Upper lobe of left lung (tissue), 6 donors: ENCODE data around the gene GALC. TPM values are rescaled to one million over a fixed set of nuclear protein-coding genes. Genes with fewer than 3 reads are reported as not detected.

Source experiments
- ATAC-seq, 2 donors: fragments of 200-7000 bp; cut with Tn5 transposase; one replicate each; pipeline ENCODE4 v1.9.1; 2022; ENCODE audit warnings: mild to moderate bottlenecking in 2 of 2, moderate library complexity in 2 of 2; ENCODE audit not compliant: low FRiP score in 2 of 2
- DNase-seq, 2 donors: peaks; one replicate each; pipeline ENCODE4 v3.0.0-alpha.2; 2019 to 2020
- H3K27ac ChIP-seq, 4 donors: fragments of 200-600 bp; sonication (generic); one replicate each; pipeline ENCODE4 v1.5.1; 2016 to 2019
- H3K27me3 ChIP-seq, 4 donors: fragments of 200-600 bp; sonication (generic); one replicate each; pipeline ENCODE4 v1.5.1; 2017 to 2019
- H3K36me3 ChIP-seq, 4 donors: fragments of 200-600 bp; sonication (generic); one replicate each; pipeline ENCODE4 v1.5.1; 2016 to 2019
- H3K4me1 ChIP-seq, 4 donors: fragments of 200-600 bp; sonication (generic); one replicate each; pipeline ENCODE4 v1.5.1; 2018 to 2019
- H3K4me3 ChIP-seq, 4 donors: fragments of 200-600 bp; sonication (generic); one replicate each; pipeline ENCODE4 v1.5.1; 2017 to 2019; ENCODE audit warnings: mild to moderate bottlenecking in 2 of 4, moderate library complexity in 1 of 4
- H3K9me3 ChIP-seq, 4 donors: fragments of 200-600 bp; sonication (generic); one replicate each; pipeline ENCODE4 v1.5.1; 2018 to 2019
- EP300 ChIP-seq, 4 donors: sonication (generic); formaldehyde crosslinking; IDR thresholded peaks; one replicate each; pipeline ENCODE4 v1.5.1; 2017; ENCODE audit warnings: antibody characterized with exemption in 4 of 4, control low read depth in 2 of 4
- POLR2A ChIP-seq, 4 donors: fragments of 450-650 bp; IDR thresholded peaks; one replicate each; pipeline ENCODE4 v1.5.1; 2016 to 2017; ENCODE audit warnings: antibody characterized with exemption in 4 of 4, mild to moderate bottlenecking in 2 of 4
- POLR2AphosphoS5 ChIP-seq, 2 donors: sonication (generic); formaldehyde crosslinking; IDR thresholded peaks; one replicate each; pipeline ENCODE4 v1.5.1; 2017; ENCODE audit warnings: antibody characterized with exemption in 2 of 2
- WGBS, 2 donors: methylation state at CpG; one replicate each; pipeline ENCODE4 v1.1.5; 2017 to 2018; 5-methylcytosine and 5-hydroxymethylcytosine counted together
- total RNA-seq, 6 donors: library from RNA; depleted of rRNA in 4 of 6; stranded (reverse); fragments of >200 nt in 4 of 6; gene quantifications; one replicate each; pipeline versions ENCODE4 v1.1.0 to v1.2.1, GENCODE V29; 2016 to 2021
- TF ChIP-seq, protein P1 (sequence below), 6 experiments: fragments of 450-650 bp in 4 of 6; fragments of 200-600 bp in 2 of 6; sonication (generic) in 2 of 6; IDR thresholded peaks; one replicate each; pipeline ENCODE4 v1.5.1; 2016 to 2019; ENCODE audit warnings: antibody characterized with exemption in 6 of 6
- donor health status: DM: no; HTN: no; CAD: no; lungs with moderate emphysema.
- donor health status: DM: no; HTN: yes; CAD: no; lungs with severe emphysema.

The GALC gene
- 10 to 100 TPM; 24.2 to 64.3 (median 49.0) TPM for total RNA-seq

DNA sequence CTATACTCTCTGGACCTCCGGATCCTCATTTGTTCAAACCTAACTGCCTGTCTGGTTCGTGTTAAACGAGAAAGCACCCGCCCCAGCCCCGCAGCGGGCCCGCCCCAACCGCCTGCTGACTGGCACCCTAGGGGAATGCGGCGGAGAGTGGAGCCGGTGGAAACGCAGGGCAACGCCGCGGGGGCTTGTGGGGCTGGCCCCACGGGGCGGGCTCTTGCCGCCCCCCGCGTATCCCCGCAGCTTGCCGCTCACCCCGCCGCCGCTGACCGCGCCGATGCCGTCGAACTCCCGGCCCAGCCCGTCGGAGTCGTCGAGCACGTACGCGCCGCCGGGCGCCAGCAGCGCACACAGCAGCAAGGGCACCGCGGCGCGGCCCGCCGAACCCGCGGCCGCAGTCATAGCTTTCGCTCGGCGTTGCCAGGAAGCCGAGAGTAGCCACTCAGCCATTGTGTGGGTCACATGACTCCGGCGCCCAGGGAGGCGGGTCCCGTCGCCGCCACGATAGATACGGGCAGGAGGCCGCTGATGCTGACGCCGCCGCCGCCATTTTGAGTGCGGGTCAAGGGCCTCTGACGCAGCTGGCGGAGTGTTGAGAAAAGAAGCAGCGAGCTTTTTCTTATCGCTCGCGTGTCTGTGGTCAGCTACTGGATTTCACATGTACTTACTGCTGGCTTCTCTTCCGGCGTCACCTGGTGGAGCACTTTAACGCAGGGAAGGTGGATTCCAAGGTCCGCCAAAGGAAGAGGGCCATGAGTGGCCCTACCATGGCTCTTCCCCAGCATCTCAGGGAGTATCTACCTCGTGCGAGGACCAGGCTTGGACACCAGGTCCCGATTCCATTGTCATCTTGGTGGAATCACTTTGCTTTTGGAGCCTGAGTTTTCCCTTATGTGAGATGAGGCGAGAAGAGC lies at the start of gene GALC:
TSS of gene GALC (minus strand) at position 465 of the 911 bp plus-strand sequence. CDS start at position 447, 18 bp downstream.
- Histone ChIP-seq H3K9me3 (no peaks in the 10 kb centered on the region), H3K4me3 (peak within 1 kb of the TSS; percentile 48 to 85 (median 69)), H3K27me3 (no peaks in the 10 kb centered on the region), H3K27ac (peak within 1 kb of the TSS; percentile 96 to 98 (median 98)), H3K4me1 (peaks cover 16 to 37% (median 24%) of the 10 kb centered on the region in 4 donors), H3K36me3 (no peaks in the 10 kb centered on the region)
- peak; percentile 98 to 99 for DNase-seq
- WGBS, 2 donors, result 3 to 11% methylated on average over 17 to 65 of the region's 83 CpGs
- TF ChIP-seq POLR2A (IDR thresholded peaks at IDR 0.05) (peak in 3 of 4 donors; percentile 80 to 89 (median 84)), EP300 (IDR thresholded peaks at IDR 0.05) (peak in 2 of 4 donors; percentile 20 to 57), POLR2AphosphoS5 (IDR thresholded peaks at IDR 0.05) (peak; percentile 79 to 85)
- TF ChIP-seq, protein P1, sequence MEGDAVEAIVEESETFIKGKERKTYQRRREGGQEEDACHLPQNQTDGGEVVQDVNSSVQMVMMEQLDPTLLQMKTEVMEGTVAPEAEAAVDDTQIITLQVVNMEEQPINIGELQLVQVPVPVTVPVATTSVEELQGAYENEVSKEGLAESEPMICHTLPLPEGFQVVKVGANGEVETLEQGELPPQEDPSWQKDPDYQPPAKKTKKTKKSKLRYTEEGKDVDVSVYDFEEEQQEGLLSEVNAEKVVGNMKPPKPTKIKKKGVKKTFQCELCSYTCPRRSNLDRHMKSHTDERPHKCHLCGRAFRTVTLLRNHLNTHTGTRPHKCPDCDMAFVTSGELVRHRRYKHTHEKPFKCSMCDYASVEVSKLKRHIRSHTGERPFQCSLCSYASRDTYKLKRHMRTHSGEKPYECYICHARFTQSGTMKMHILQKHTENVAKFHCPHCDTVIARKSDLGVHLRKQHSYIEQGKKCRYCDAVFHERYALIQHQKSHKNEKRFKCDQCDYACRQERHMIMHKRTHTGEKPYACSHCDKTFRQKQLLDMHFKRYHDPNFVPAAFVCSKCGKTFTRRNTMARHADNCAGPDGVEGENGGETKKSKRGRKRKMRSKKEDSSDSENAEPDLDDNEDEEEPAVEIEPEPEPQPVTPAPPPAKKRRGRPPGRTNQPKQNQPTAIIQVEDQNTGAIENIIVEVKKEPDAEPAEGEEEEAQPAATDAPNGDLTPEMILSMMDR (IDR thresholded peaks at IDR 0.05), result peak in 2 of 6 experiments; percentile 20 to 43
- ATAC-seq, result peak; percentile 92 to 96

DNA sequence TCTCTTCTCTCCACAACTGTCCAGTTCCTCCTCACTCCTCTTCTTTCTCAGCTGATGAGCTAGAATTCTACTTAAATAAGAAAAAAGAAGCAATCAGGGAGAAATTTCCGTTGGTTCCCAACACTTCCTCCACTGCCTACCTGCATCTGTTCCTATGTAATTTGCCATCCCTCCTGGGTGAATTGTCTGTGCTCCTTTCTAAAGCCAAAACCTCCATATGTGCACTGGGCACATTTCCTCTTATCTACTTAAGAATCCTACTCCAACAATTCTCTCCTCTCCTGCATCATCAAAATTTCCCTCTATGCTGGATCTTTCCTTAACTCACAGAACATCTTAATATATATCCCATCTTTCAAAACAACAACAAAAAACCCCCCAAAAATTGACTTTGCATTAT lies 47.2 kb upstream of the GALC start:
- Histone ChIP-seq H3K9me3 (no peaks in the 10 kb centered on the region), H3K36me3 (no peaks in the 10 kb centered on the region), H3K4me3 (peak overlapping the region in 1 of 4 donors; percentile 6), H3K4me1 (peaks cover 0 to 3% (median 0%) of the 10 kb centered on the region in 4 donors), H3K27me3 (no peaks in the 10 kb centered on the region), H3K27ac (no peak overlapping the region)
- WGBS, 2 donors, result 59 to 74% methylated on average over 1 of the region's 1 CpG
- DNase-seq (no peak), ATAC-seq (no peak)
- TF ChIP-seq POLR2AphosphoS5 (IDR thresholded peaks at IDR 0.05) (no peak), POLR2A (IDR thresholded peaks at IDR 0.05) (no peak), EP300 (IDR thresholded peaks at IDR 0.05) (no peak)
- TF ChIP-seq, protein P1 (IDR thresholded peaks at IDR 0.05), result no peak

DNA sequence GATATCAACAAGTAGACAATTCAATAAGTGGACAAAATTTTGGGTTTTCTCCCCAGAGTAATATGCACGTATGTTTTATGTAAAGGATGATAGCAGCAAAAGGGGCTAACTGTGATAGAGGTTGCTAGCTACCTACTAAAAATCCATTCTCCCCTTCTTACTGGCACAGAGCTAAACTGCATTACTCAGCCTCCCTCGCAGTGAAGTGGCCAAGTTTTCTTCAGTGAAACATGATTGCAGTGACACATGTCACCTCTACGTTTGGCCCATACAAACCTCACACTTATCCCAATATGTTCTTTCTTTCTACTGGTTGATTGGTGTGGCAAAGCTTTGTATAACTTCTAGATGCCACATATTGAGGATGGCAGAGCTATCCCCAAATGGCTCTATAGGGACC lies 46.2 kb upstream of the GALC start:
- no peak for DNase-seq
- Histone ChIP-seq H3K27ac (no peak overlapping the region), H3K27me3 (no peaks in the 10 kb centered on the region), H3K9me3 (no peaks in the 10 kb centered on the region), H3K4me1 (no peaks in the 10 kb centered on the region), H3K4me3 (no peak overlapping the region), H3K36me3 (no peaks in the 10 kb centered on the region)
- ATAC-seq, result no peak
- WGBS, 2 donors, result 54 to 78% methylated on average over 3 of the region's 3 CpGs
- TF ChIP-seq, protein P1 (IDR thresholded peaks at IDR 0.05), result no peak
- TF ChIP-seq EP300 (IDR thresholded peaks at IDR 0.05) (no peak), POLR2AphosphoS5 (IDR thresholded peaks at IDR 0.05) (no peak), POLR2A (IDR thresholded peaks at IDR 0.05) (no peak)

DNA sequence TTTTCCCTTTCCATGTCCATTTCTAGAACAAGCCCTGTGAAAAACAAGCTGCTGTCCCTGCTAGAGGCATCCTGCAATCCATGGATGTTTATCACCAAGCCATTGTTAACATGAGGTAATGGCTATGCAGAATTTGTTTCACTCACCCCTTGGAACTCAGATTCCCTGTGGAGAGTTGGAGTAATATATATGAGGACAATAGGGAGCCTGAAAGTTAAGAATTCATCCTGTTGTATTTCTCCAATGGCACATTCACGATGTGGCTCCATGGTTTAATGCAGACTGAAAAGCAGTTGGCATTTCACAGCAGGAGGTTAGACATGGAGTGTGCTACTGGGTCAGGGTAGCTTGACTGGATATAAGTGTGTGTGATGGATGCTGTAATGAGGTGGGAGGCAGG lies 44.3 kb upstream of the GALC start:
- H3K9me3 ChIP-seq, result no peaks in the 10 kb centered on the region
- DNase-seq, result no peak
- no peaks in the 10 kb centered on the region for H3K27me3 ChIP-seq
- no peaks in the 10 kb centered on the region for H3K4me1 ChIP-seq
- H3K4me3 ChIP-seq, result no peak overlapping the region
- no peak overlapping the region for H3K27ac ChIP-seq
- WGBS, 2 donors, result 62 to 83% methylated on average over 1 of the region's 1 CpG
- TF ChIP-seq EP300 (IDR thresholded peaks at IDR 0.05), result no peak
- TF ChIP-seq, protein P1 (IDR thresholded peaks at IDR 0.05), result no peak
- no peak for TF ChIP-seq POLR2A (IDR thresholded peaks at IDR 0.05)
- TF ChIP-seq POLR2AphosphoS5 (IDR thresholded peaks at IDR 0.05), result no peak
- no peaks in the 10 kb centered on the region for H3K36me3 ChIP-seq
- ATAC-seq, result no peak
